Measurements from ENCODE around the gene SHQ1.

- TF ChIP-seq CTCF (conservative IDR thresholded peaks at IDR 0.05) = no peak
- no peak for TF ChIP-seq EZH2 (IDR thresholded peaks at IDR 0.05; ENCODE audit: low read depth)
These were observed 46.8 kb upstream of the SHQ1 start for GRCh38 chr3:72894976-72895552.
